Left renal pelvis (tissue), 4 donors: ENCODE results near the gene CDC7. TPM values are rescaled to one million over a fixed set of nuclear protein-coding genes. Genes with fewer than 3 reads are reported as not detected.
A peak's percentile ranks its signal among the peaks of the same experiment; 100 is the strongest.
"Not testable (repeated sequence)": the region's sequence is repeated elsewhere in the genome, so short reads cannot be mapped to it uniquely, and the experiment has no call there.

Experiments
- DNase-seq, 4 donors: peaks; one replicate each; pipeline ENCODE4 v3.0.0-alpha.2; 2013; ENCODE audit warnings: low read depth in 4 of 4, low spot score in 3 of 4
- polyA plus RNA-seq, 4 donors: library from polyadenylated mRNA; unstranded; fragments of 120-200 nt; gene quantifications; one replicate each; pipeline ENCODE4 v1.2.1, GENCODE V29; 2013; ENCODE audit not compliant: insufficient read length in 4 of 4

Gene CDC7
- polyA plus RNA-seq: 10 to 100 TPM; 24.2 to 33.0 (median 29.1) TPM

DNA sequence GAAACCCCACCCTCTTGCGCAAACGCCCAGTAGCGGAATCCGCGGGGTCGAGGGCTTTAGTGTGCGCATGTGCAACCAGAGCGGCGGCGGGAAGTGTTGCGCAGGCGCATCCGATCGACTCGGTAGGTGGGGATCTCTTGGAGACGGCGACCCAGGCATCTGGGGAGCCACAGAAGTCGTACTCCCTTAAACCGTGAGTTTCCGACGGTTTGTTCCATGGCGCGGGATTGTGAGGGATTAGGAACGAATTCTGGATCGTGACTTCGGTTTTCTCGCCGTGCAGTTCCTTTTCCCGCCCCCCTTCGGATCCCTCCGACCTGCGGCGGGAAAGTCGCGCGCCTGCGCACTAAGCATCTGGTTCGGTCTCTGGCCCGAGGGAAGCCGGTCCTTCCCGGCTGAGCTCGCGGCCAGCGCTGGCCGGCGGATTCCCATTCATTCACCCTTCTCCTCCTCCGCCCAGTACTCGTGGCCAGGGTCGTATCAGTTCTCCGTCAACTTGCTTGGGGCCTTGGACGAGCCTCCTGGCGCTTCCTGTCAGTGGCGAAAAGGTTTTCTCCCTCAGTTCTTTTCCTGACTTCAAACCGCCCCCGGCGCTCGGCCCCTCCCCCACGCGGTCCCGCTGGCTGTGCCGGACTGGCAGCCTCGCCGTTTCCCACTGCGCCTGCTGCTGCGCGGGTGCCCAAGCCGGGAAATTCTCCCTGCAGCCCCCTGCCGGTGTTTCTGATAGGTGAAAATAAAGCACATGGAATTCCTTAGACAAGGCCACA, at the start of gene CDC7:
TSS of gene CDC7 (plus strand) at position 96 of the 767 bp plus-strand sequence. CDS start 866 bp downstream, outside the sequence.
- DNase-seq: peak; percentile 87 to 91 (median 88)

DNA sequence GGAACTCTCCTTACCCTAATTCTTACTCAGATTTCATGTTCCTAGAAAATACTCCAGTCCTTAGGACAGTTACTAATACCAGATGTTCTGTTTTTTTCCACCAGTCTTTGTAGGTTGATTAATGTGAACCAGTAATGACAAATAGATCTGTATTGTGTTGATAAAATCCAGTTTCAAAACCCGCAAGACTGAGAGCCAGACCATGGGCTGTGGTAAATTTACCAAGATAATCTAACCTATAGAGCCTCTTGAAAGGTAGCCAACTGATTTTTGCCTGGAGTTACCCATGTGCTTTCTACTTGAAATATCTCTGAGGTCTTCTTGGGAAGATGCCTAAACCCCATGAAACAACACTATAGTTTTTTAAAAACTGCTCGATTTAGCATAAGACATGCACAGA, 46.5 kb upstream of the CDC7 start:
- no peak for DNase-seq

DNA sequence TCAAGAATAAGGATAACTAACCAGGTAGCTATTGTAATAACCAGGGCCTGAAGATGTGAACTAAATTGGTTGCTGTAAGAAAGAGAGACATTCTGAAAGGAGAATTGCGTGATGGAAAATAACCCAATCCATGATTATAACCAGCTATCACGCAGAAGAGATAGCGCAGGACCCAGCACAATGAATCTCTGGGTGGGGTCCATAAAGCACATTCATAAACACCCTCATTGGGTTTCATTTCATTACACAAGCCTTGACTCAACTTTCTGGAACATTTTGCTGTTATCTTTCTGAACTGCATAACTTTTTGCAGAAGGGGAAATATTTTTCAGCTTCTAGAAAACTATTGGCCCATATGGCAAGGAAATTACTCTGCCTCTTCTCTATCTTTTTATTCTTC, 45.3 kb upstream of the CDC7 start:
- no peak for DNase-seq

DNA sequence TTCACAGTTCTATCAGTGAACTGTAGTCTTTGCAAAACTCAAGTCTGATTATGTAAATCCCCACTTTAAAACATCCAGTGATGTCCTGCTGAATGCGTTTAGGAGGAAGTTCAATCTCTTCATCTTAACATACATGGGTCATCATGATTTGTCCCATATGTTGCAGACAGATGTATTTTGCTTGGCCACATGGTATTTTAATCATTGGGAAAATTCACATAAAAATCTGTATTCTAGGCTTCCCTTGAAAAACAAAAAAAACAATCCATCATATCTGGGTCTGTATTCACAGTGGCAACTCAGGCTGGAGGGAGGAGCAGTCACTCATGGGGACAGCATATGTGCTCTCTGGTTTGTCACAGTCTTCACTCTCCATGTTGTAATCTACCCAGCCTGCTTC, 44.8 kb upstream of the CDC7 start:
- no peak for DNase-seq

GRCh38 chr1:91465350-91465749, 35.3 kb upstream of the CDC7 start:
- not testable (repeated sequence) for DNase-seq

DNA sequence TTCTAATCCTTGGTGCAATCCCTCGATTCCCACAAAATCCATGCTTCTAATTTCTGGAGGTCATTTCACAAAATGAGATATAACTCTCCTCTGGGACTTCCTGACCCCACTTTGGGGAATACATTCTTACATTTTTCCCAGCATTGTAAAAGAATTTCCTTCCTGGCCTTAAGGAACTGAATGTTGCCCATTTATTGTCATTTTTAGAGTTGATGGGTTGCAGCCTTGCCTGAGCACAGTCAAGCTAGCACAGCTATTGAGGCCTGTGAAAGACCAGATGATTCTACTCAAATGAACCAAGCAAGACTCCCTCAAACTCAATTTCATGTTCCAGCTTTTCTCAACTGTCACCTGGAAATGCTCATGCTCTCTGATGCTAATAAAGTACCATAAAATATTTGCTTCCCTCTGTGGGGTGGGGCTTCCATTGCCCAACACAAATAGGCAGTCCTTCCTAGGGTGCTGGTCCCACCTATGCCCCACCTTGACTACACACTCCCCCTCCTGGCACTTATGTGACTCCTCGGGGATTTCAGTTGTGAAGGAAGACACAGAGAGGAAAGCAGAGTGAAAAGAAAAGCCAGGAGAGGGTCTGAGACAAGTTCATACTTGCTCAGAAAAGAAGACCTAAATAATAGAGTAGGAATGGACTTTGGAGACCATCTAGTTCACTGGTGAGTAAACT, 24.0 kb upstream of the CDC7 start:
- DNase-seq: peak in 2 of 4 donors; percentile 50 to 57

- DNase-seq: no peak
These were observed 13.2 kb upstream of the CDC7 start for GRCh38 chr1:91487469-91487868.

DNA sequence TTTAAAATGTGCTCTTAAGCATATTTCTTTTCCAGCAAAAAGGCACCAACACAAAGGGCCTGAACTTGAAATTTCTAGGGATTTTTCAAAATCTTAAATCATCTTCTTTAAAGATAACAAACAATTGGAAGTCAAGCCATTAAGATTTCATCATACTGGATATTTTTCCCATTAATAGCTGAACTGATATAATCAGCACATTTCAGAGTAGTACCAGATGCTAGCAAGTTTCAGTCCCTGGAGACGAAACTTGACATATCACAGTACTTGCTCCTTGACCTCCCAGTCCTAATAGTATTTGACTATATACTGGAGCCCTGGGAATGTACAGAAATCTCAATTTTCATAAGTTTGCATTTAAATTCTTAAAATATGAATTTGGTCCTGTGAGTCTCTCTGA, 10.2 kb upstream of the CDC7 start:
- DNase-seq: no peak

- DNase-seq: no peak
These were observed 2.6 kb upstream of the CDC7 start for GRCh38 chr1:91498035-91498434.

- DNase-seq: no peak
These were observed 2.0 kb upstream of the CDC7 start for GRCh38 chr1:91498498-91499245.

GRCh38 chr1:91499346-91499745, 1.3 kb upstream of the CDC7 start:
- DNase-seq: no peak

DNA sequence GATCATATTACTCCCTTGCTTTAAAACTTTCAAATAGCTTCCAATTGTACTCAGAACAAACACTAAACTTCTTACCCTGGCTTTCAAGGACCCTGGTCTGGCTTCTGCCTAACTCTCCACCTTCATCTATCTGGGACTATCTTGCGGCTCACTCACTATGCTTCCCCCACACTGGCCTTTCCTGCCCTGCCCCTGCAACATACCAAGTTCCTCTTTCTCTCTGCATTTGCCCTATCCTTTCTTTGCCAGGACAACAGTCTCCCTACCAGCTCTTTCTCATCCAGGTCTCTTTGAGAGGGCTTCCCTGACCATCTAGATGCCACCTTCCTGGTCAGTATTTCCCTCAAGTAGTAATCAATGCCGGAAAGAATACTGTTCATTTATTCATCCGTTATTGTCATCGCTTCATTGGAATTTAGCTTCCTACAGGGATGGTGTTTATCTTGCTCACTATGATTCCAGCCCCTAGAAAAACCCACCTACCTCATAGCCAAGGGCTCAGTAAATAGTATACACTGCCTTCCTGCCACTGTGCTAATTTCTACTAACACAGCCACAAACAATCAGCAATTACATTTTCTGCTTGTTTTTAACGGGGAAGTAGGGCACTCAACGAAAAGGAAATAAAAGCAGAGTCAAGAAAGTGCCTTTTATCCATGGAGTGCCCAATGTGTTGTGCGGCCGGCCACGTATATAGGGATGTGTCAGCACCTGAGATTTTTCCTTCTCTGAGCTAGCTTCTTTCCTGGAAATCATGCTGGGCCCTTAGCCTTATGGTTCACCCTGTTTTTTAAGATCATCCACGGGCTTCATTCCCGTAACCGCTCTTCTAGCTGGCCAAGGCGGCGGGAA, 521 bp upstream of the CDC7 start:
- no peak for DNase-seq

- DNase-seq: no peak
These were observed 836 bp downstream of the CDC7 start for GRCh38 chr1:91501523-91501851.

GRCh38 chr1:91501971-91502671, 1.5 kb downstream of the CDC7 start:
- DNase-seq: no peak

- no peak for DNase-seq
These were observed 2.1 kb downstream of the CDC7 start for GRCh38 chr1:91502672-91503184.

DNA sequence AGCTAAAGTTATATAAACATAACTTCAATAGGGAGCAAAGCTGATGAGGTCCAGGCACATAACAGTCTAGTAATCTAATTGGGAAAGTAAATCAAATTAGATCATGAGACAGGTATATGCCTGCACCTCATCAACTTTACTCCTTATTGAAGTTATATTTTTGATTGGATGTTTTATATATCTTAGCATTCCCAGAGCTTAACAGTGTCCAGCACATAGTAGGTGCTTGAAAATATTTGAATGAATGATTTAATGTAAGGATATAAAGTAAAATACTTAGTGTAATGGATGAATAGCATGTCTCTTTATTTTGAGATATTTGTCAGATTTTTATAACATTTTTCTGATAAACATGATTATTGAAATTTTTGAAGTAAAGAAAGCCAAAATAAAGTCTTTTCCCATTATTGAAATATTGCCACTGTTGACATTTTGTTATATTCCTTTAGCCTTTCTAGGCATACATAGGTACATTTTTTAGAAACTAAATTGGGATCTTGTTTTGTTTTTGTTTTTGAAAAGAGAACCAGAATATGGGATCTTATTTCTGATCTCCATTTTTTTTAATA, 2.8 kb downstream of the CDC7 start:
- no peak for DNase-seq

DNA sequence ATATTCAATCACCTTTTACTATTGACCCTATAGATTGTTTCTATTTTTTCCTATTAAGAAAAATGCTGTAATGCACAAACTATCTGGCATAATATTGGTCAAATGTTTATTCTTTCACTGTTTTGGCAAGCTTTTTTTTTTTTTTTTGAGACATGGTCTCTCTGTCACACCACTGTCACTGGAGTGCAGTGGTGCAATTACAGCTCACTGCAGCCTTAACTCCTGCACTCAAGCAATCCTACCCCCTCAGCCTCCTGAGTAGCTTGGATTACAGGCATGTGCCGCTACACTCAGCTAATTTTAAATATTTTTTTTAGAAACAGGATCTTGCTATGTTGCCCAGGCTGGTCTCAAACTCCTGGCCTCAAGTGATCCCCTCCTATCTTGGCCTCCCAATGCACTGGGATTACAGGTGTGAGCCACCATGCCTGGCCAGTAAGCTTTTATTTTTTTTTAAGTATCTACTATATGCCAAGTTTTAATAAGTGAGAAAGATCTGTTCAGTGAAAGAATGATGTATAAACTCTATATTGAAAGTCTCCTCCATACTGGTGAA, 3.4 kb downstream of the CDC7 start:
- DNase-seq: no peak

DNA sequence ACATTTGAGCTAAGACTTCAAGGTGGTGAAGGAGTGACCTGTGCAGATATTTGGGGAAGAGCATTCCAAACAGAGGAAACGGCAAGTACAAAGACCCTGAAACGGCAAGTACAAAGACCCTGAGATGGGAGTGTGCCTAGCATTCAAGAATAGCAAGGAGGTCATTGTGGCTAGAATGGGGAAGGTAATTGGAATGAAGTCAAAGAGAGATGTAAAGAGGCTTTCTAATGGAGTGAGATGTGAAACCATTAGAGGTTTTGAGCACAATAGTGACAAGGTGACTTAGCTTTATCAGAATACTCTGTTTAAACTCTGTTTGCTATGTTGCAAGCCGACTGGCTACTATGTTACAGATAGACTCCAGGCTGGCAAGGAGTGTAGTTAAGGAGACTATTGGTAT, 4.4 kb downstream of the CDC7 start:
- DNase-seq: no peak

DNA sequence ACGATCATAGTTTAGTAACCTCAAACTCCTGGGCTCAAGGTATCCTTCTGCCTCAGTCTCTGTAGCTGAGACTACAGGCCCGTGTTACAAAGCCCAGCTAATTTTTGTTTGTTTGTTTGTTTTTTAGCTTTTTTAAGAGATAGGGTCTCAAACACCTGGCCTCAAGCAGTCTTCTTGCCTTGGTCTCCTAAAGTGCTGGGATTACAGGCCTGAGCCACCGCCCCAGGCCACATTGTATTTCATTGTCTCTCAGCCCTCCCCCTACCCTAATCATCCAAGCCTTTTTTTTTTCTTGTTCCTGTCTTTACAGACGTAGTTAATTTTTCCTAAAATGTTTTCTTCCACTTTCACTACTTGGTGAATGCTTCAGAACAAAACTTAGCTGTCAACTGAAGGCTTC, 5.4 kb downstream of the CDC7 start:
- DNase-seq: no peak
